SU-DHL-6 (cell line): ENCODE results near the gene CCP110.

Source experiments
- CTCF ChIP-seq: fragments of 200-600 bp; sonication (generic); IDR thresholded peaks from one replicate; pipeline ENCODE4 v1.5.1; 2017; ENCODE audit warnings: antibody characterized with exemption, mild to moderate bottlenecking, low read length, moderate library complexity; ENCODE audit not compliant: insufficient read depth, poor library complexity, severe bottlenecking
- EZH2phosphoT487 ChIP-seq: fragments of 200-600 bp; sonication (generic), shearing (Covaris generic); conservative IDR thresholded peaks from 2 replicates; pipeline ENCODE4 v1.6.1; 2018; ENCODE audit warnings: mild to moderate bottlenecking, antibody characterized with exemption, low read length, moderate library complexity, mixed read lengths

GRCh38 chr16:19549673-19550072 is 25.9 kb downstream of the CCP110 start:
- TF ChIP-seq CTCF (no peak), EZH2phosphoT487 (no peak)
